Panc1 (cell line): Measurements from ENCODE around the gene GRIK4. TPM values are rescaled to one million over a fixed set of nuclear protein-coding genes. Genes with fewer than 3 reads are reported as not detected.

ENCODE experiments used
- ATAC-seq: fragments of 200-7000 bp; cut with Tn5 transposase; 2 replicates; pipeline ENCODE4 v1.9.1; 2020; ENCODE audit warnings: mild to moderate bottlenecking, moderate library complexity
- BruUV-seq: library from RNA; stranded (reverse); fragments of 400-500 nt; replicated peaks from 2 replicates; lab custom pipeline; 2021; lab: Mats Ljungman, UMichigan
- CTCF ChIA-PET: fragments of 300-600 bp; sonication (Branson Sonifier 250); formaldehyde crosslinking; loops from one replicate; lab custom pipeline; 2022; ENCODE audit warnings: antibody characterized with exemption; lab: Charles Lee
- POLR2A ChIA-PET: fragments of 300-600 bp; sonication (Branson Sonifier 250); formaldehyde crosslinking; loops from one replicate; lab custom pipeline; 2022; ENCODE audit warnings: antibody characterized with exemption; lab: Charles Lee
- DNase-seq: peaks from one replicate; pipeline ENCODE4 v3.0.0-alpha.2; 2010; ENCODE audit warnings: low read depth, low spot score
- H3K27ac ChIP-seq: 2 replicates; pipeline ENCODE4 v1.5.1; 2011; ENCODE audit warnings: mild to moderate bottlenecking, low read length, inconsistent platforms
- H3K27me3 ChIP-seq: fragments of 200-500 bp; sonication (Bioruptor generic); 2 replicates; pipeline ENCODE4 v1.6.0; 2014; ENCODE audit warnings: low read length, inconsistent platforms; ENCODE audit not compliant: control insufficient read depth, insufficient read depth
- H3K36me3 ChIP-seq: fragments of 200-500 bp; sonication (Bioruptor generic); 2 replicates; pipeline ENCODE4 v1.5.1; 2014; ENCODE audit warnings: inconsistent platforms, mild to moderate bottlenecking, low read length, moderate library complexity; ENCODE audit not compliant: control insufficient read depth, insufficient read depth
- H3K4me1 ChIP-seq: 2 replicates; pipeline ENCODE4 v1.5.1; 2011; ENCODE audit warnings: inconsistent platforms, mild to moderate bottlenecking, low read length, moderate library complexity; ENCODE audit not compliant: control insufficient read depth, insufficient read depth
- H3K4me3 ChIP-seq, 2 experiments: 2 replicates each; pipeline ENCODE4 v1.5.1; 2011 to 2012; ENCODE audit warnings: low read depth in 2 of 2, low read length in 2 of 2, mild to moderate bottlenecking in 2 of 2, inconsistent platforms in 1 of 2, moderate library complexity in 1 of 2
- H3K9me3 ChIP-seq: fragments of 200-500 bp; sonication (Bioruptor generic); 2 replicates; pipeline ENCODE4 v1.5.1; 2014; ENCODE audit warnings: low read depth, mild to moderate bottlenecking, inconsistent platforms, low read length, moderate library complexity; ENCODE audit not compliant: control insufficient read depth, insufficient read depth
- POLR2AphosphoS5 ChIP-seq: IDR thresholded peaks from 2 replicates; pipeline ENCODE4 v1.6.1; 2012; ENCODE audit warnings: mild to moderate bottlenecking, low read depth, low read length, moderate library complexity
- SIN3A ChIP-seq: IDR thresholded peaks from 2 replicates; pipeline ENCODE4 v1.6.1; 2012; ENCODE audit warnings: low read depth, mild to moderate bottlenecking, low read length, moderate library complexity, borderline replicate concordance; ENCODE audit not compliant: insufficient read depth
- TCF7L2 ChIP-seq: IDR thresholded peaks from 2 replicates; pipeline ENCODE4 v1.6.1; 2011; ENCODE audit warnings: mild to moderate bottlenecking, low read depth, low read length, inconsistent platforms
- in situ Hi-C: cut with HindIII; loops from 2 replicates; pipeline ENCODE4 v1.10.0; 2016; ENCODE audit warnings: low sequenced_read_pairs, low pct_unique_long_range_greater_than_20kb
- intact Hi-C: fragments of 100-400 bp; cut with micrococcal nuclease; formaldehyde crosslinking; loops from one replicate; pipeline ENCODE4 v1.10.0; 2022; ENCODE audit not compliant: unreplicated experiment
- total RNA-seq: library from RNA; stranded (reverse); gene quantifications from one replicate; pipeline ENCODE4 v1.2.1, GENCODE V29; 2021; ENCODE audit not compliant: unreplicated experiment
- TF ChIP-seq, protein P1 (sequence below): fragments of 450-650 bp; IDR thresholded peaks from 2 replicates; pipeline ENCODE4 v1.5.1; 2017; ENCODE audit warnings: mild to moderate bottlenecking
- TF ChIP-seq, protein P2 (sequence below), 2 experiments: IDR thresholded peaks; 2 replicates each; pipeline ENCODE4 v1.6.1; 2011 to 2012; ENCODE audit warnings: low read depth in 2 of 2, control low read depth in 1 of 2, low read length in 1 of 2, mild to moderate bottlenecking in 1 of 2, moderate library complexity in 1 of 2; ENCODE audit not compliant: insufficient read depth in 1 of 2

Gene GRIK4
- total RNA-seq, 1 experiment from 2014 or later, result 0.62 TPM

DNA sequence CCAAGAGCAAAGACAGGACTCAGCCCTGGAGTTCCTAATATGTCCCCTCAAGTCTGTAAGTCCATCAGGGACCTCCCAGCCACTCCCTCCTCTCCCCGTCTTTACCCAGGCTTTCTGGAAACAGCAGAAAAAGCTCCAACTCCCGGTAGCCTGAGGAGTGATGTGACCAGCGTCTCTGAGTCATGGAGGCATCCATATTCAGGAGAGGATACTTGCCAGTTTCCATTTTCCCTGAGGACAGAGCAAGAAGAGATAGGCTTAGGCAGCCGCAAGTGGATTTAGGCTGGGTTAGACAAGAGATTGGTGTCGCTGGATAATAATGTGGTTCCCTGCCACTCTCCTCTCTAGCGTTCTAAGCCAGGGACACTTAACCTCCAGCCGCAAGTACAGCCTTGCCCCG, 206.6 kb downstream of the GRIK4 start:
- in situ Hi-C loops, result no loop called here
- H3K4me3 ChIP-seq, result no peak overlapping the region
- intact Hi-C loops, result no loop called here
- no peak overlapping the region for H3K27ac ChIP-seq
- DNase-seq (no peak), ATAC-seq (no peak)
- H3K36me3 ChIP-seq, result no peaks in the 10 kb centered on the region
- peaks cover 19% of the 10 kb centered on the region for H3K27me3 ChIP-seq
- BruUV-seq, result no TSS peak
- TF ChIP-seq, protein P1, sequence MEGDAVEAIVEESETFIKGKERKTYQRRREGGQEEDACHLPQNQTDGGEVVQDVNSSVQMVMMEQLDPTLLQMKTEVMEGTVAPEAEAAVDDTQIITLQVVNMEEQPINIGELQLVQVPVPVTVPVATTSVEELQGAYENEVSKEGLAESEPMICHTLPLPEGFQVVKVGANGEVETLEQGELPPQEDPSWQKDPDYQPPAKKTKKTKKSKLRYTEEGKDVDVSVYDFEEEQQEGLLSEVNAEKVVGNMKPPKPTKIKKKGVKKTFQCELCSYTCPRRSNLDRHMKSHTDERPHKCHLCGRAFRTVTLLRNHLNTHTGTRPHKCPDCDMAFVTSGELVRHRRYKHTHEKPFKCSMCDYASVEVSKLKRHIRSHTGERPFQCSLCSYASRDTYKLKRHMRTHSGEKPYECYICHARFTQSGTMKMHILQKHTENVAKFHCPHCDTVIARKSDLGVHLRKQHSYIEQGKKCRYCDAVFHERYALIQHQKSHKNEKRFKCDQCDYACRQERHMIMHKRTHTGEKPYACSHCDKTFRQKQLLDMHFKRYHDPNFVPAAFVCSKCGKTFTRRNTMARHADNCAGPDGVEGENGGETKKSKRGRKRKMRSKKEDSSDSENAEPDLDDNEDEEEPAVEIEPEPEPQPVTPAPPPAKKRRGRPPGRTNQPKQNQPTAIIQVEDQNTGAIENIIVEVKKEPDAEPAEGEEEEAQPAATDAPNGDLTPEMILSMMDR, result no peak
- TF ChIP-seq, protein P2, sequence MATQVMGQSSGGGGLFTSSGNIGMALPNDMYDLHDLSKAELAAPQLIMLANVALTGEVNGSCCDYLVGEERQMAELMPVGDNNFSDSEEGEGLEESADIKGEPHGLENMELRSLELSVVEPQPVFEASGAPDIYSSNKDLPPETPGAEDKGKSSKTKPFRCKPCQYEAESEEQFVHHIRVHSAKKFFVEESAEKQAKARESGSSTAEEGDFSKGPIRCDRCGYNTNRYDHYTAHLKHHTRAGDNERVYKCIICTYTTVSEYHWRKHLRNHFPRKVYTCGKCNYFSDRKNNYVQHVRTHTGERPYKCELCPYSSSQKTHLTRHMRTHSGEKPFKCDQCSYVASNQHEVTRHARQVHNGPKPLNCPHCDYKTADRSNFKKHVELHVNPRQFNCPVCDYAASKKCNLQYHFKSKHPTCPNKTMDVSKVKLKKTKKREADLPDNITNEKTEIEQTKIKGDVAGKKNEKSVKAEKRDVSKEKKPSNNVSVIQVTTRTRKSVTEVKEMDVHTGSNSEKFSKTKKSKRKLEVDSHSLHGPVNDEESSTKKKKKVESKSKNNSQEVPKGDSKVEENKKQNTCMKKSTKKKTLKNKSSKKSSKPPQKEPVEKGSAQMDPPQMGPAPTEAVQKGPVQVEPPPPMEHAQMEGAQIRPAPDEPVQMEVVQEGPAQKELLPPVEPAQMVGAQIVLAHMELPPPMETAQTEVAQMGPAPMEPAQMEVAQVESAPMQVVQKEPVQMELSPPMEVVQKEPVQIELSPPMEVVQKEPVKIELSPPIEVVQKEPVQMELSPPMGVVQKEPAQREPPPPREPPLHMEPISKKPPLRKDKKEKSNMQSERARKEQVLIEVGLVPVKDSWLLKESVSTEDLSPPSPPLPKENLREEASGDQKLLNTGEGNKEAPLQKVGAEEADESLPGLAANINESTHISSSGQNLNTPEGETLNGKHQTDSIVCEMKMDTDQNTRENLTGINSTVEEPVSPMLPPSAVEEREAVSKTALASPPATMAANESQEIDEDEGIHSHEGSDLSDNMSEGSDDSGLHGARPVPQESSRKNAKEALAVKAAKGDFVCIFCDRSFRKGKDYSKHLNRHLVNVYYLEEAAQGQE (IDR thresholded peaks at IDR 0.05; ENCODE audit: insufficient read depth in 1 of 2, low read depth in 2 of 2, low read length in 1 of 2), result no peak
- TF ChIP-seq POLR2AphosphoS5 (no peak), TCF7L2 (no peak), SIN3A (no peak)
- POLR2A ChIA-PET, result no interaction called here
- no peaks in the 10 kb centered on the region for H3K9me3 ChIP-seq
- CTCF ChIA-PET, result no interaction called here
- no peaks in the 10 kb centered on the region for H3K4me1 ChIP-seq

DNA sequence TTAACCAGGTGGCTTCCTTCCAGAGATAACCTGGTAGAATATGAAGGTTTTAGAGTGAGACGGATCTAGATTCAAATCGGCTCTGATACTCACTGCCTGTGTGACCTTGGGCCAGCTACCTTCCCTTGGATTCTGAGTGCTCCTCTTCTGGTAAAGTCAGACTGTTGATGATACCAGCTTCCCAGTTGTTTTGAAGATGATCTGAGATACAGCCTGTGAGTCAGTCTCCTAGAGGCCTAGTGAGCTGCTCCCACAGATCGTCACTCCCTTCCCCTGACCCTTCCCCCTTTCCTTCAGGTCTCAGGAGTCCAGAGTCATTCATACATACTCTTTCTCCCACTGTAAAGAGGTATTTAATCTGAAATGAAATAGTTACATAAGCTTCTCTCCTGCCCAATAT, 207.8 kb downstream of the GRIK4 start:
- DNase-seq, result no peak
- H3K27ac ChIP-seq, result no peak overlapping the region

More for the DNA sequence above, 207.8 kb downstream of the GRIK4 start:
- no peak for ATAC-seq
- POLR2A ChIA-PET, result interaction anchor here (0.6 kb wide), 1 partner anchor 212 kb away, joined by 3 read pairs; no protein-coding TSS in a partner anchor
- in situ Hi-C loops (no loop called here), intact Hi-C loops (no loop called here)
- TF ChIP-seq, protein P1, result no peak
- TF ChIP-seq, protein P2 (IDR thresholded peaks at IDR 0.05; ENCODE audit: insufficient read depth in 1 of 2, low read depth in 2 of 2, low read length in 1 of 2), result no peak
- TF ChIP-seq POLR2AphosphoS5, result no peak
- no peak for TF ChIP-seq SIN3A
- no peak for TF ChIP-seq TCF7L2
- no peaks in the 10 kb centered on the region for H3K4me1 ChIP-seq
- CTCF ChIA-PET, result interaction anchor here (0.9 kb wide), 1 partner anchor 165 kb away, joined by 3 read pairs; no protein-coding TSS in a partner anchor
- BruUV-seq, result no TSS peak
- H3K4me3 ChIP-seq, result no peak overlapping the region
- H3K9me3 ChIP-seq, result no peaks in the 10 kb centered on the region
- H3K27me3 ChIP-seq, result peaks cover 19% of the 10 kb centered on the region
- no peaks in the 10 kb centered on the region for H3K36me3 ChIP-seq
